Stimulated activated CD8-positive, alpha-beta memory T cell treated with anti-CD3 and anti-CD28 coated beads, Interleukin-12 subunit alpha, Interleukin-12 subunit beta, amount 100 ng/mL, for 24 hours (primary cell): Measurements from ENCODE around the gene L1CAM.
"Not testable (repeated sequence)": the region's sequence is repeated elsewhere in the genome, so short reads cannot be mapped to it uniquely, and the experiment has no call there.

Experiments
- DNase-seq: peaks from one replicate; pipeline ENCODE4 v3.0.0-alpha.2; 2020; ENCODE audit errors: extremely low read depth

The L1CAM gene

GRCh38 chrX:153829799-153830639 is 56.0 kb downstream of the L1CAM start, which contains the start of gene PDZD4:
Gene PDZD4, minus strand, starts transcription at chrX:153830544. Its CDS starts 246 bp downstream, at chrX:153830298.
- DNase-seq: no peak

DNA sequence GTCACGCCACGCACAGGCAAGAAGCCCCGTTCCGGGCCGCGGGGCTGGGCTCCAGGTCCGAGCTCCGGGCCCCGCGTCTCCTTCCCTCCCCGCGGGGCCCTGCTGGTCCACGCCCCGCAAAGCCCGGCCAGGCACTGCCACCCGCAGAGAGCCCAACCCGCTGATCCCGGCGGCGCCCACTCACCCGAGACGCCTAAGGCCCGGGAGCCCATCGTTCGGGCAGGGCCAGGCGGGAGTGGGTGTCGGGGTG is 56.5 kb downstream of the L1CAM start:
- DNase-seq: no peak

DNA sequence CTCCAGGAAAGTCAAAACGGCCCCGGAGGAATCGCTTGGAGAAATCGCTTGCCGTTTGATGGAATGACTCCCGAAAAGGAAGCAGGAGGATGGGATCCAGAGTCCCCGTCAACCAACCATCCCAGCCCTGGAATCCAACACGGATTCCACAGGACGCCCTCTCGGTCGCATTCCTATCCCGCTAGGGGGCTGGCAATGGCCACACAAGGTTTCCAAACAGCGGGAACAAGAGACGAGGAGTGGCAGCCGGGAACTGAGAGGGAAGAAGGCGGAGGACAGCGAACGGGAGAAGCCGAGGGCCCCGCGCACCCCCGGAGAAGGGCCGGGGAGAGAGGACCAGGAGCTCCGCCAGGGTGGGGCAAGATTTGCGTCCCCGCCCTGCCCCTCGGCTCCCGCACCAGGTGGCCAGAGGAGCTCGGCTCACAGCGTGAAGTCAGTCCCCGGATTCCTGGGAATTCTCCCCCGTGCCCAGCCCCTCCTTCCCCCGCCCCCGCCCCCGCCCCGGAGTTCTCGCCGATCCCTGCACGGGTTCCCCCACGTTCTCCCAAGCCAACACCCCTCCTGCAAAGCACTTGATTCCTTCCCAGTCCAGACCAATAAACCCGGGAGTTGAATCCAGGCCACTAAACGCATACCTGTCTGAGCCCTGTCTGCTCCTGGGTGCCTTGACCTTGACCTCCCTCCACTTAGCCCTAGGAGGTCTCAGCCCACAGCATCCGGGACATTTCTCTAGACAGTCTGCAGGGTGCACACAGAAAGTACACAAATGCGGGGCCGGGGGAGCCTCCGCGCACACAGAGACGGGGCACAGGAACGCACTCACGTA is 57.0 kb downstream of the L1CAM start:
- DNase-seq: no peak

DNA sequence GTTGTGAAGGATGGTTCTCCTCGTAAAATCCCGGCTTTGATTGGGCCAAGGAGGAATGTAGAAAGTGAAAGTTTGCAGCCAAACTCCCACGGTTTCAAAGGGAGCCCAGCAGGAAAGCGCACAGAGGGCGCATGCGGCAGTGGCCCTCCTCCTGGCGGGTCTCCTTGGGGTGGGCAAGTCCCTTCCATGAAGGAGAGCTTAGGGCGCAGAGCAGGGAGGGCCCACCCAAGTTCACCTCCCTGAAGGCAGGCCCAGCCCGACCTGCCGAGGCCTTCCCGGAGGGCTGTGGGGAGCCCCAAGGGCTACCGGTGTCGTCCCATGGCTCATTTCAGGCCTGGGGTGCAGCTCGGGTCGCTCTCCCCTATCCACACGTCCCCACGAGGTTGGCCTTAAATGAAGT is 57.7 kb downstream of the L1CAM start:
- no peak for DNase-seq

- DNase-seq: no peak
These were observed 58.1 kb downstream of the L1CAM start for GRCh38 chrX:153827903-153828302.

DNA sequence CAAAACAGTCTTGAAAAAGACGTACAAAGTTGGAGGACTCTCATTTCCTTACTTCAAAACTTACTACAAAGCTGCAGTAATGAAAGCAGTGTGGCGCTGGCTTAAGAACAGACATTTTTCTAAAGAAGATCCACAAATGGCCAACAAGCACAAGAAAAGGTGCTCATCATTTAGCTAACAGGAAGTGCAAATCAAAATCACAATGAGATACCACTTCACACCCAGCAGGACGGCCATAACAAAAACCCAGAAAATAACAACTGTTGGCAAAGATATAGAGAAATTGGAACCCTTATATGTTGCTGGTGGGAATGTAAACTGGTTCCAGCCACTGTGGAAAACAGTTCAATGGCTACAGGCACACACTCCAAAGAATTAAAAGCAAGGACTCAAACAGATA is 59.0 kb downstream of the L1CAM start:
- DNase-seq: no peak

DNA sequence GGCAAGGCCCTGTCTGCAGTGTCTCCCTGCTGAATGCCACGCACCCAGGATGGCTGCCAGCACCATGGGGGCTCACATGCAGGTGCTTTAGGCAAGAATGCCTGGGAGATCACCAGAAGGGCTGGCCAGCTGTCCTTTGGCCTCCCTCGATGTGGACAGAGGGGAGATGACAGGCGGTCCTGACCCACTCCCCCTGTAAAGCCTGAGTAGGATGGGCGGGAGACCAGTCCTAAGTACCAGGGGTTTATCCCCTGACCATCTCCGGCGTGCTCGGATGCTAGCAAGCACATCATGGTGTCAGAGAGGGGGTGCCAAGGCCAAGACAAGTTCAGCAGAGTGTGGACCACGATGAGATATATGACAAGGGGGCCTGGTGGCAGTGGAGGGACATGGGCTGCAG is 60.9 kb downstream of the L1CAM start:
- DNase-seq: no peak

DNA sequence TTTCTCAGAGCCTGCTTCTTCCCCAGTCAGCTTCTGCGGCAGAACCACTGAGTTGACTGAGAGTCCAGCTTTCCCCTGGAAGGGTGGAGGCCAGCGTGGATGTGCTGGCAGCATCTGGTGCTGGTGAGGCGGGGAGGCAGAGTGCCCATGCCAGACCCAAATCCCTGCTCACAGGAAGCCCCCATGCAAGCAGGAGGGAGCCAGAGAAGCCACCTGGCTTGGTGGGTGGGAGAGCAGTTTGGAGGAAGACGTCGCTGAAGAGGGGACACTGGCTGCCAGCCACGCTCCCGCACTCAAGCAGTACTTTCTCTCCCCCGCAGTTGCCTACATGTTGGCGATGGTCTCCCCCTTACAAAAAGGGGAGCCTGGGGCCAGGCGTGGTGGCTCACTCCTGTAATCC is 61.6 kb downstream of the L1CAM start:
- no peak for DNase-seq

GRCh38 chrX:153821066-153821465 is 64.9 kb downstream of the L1CAM start:
- DNase-seq: no peak

GRCh38 chrX:153820601-153821000 is 65.4 kb downstream of the L1CAM start:
- no peak for DNase-seq

GRCh38 chrX:153819384-153820040 is 66.5 kb downstream of the L1CAM start:
- no peak for DNase-seq

DNA sequence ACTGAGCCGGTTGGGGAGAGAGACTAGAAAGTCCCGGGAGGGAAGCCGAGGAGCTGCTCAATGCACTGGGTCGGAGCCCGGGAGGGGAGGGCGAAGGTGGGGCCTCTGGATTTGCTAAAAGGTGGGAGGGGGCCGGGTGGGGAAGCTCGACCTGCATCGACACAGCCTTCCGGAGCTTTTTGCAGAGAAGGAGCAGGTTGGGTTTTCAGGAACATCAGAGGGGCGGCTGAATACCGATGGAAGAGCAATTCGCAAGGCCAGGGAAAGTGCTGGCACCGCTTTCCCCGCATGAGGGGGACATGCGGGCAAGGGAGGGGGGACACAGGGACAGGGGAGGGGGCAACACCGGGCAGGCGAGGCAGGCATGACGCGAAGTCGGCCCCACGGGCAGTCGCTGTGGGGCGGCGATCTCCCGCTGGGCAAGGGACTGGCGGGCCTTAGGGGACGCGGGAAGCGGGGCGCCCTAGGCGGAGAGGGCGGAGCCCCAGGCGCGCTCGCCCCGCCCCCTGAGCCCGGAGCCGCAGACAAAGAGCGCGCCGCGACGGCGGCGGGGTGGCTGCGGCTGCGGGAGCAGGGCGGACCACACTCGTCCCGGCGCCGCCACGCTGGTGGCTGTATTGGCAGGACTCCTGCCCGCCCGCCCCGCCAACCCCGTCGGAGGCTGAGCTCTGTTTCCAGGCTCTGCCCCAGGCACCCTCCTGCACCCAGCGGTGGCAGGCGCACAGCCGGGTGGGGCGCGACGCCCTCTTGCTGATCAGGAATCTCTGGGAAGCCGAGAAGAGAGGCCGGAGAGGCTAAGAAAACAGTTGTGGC is 67.2 kb downstream of the L1CAM start:
- DNase-seq: no peak

DNA sequence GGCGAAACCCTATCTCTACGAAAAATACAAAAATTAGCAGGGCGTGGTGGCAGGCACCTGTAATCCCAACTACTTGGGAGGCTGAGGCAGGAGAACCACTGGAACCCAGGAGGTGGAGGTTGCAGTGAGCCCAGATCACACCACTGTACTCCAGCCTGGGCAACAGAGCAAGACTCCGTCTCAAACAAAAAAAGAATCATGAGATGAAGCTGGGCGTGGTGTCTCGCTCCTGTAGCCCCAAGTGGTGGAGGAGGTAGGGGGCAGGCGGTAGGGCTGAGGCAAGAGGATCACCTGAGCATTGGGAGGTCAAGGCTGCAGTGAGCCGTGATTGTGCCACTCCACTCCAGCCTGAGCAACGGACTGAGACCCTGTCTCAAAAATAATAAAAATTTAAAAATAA is 67.9 kb downstream of the L1CAM start:
- not testable (repeated sequence) for DNase-seq

DNA sequence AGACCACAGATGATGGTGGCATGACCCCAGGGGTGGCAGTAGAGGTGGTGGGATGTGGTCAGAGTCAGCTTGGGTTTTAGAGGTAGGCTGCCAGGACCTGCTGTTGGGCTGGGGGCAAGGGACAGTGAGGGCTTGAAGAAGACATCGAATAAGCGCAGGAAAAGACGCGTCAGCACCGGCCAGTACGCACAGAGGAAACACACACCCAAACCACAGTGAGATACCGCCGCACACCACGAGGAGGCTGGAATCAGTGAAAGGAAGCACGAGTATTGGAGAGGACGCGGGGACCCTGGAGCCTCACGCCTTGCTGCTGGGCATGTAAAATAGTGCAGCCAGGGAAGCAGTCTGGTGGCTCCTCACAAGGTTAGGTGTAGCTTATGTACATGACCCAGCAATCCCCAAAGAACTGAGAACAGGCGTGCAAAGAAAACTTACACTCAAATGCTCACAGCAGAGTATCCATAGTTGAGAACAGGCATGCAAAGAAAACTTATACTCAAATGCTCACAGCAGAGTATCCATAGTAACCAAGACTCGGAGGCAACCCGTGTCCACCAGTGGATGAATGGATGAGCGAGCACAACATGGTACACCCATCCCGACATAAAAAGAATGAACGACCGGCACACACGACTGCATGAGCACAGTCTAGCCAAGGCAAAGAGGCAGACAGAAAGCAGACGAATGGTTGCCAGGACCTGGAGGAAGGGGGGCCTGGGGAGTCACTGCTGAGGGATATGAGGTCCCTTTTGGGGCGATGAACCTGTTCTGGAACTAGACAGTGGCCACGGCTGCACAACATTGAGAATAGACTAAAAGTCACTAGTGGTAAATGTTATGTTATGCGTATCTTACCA is 68.9 kb downstream of the L1CAM start:
- no peak for DNase-seq

GRCh38 chrX:153814591-153815315 is 71.2 kb downstream of the L1CAM start:
- no peak for DNase-seq

DNA sequence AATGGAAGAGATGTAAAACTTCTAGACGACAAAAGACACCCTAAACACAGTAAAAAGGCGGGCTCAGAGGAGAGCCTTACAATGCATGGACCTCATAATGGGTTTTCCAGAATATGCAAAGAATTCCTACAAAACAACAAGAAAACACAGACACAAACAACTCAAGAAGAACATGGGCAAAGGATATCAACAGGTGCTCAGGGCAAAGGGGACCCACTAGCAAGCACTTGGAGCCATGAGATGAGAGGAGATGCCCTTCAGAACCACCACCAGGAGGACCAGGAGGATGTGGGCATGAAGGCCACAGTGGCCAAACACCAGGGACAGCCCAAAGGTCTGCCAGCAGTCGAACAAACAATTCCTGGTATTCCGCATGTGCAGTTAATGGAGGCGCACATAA is 72.8 kb downstream of the L1CAM start:
- DNase-seq: no peak

DNA sequence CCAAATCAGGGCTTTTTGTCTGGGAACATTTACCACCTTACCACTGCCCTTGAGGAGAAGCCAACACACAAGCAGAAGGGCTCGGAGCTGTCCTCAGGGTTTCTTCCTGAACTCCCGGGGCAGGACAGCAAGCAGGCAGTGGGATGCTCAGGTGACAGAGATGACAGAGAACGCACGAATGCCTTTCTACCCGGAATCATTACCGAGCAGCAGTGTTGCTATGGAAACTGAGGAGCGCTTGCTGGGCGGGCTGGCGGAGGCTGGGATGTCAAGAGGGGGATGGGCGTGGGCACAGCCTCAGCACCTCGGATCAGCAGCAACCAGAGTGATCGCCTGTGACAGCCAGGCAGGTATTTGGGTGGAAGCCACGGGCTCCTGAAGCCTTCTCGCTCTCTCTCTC is 73.8 kb downstream of the L1CAM start:
- DNase-seq: no peak
